Measurements from ENCODE around the gene AEN. TPM values are rescaled to one million over a fixed set of nuclear protein-coding genes. Genes with fewer than 3 reads are reported as not detected.

AEN gene
- polyA plus RNA-seq, 2 of the 4 experiments (the other 2 are of a cell fraction) = 57.2 to 74.9 TPM

GRCh38 chr15:88620995-88621772, at the start of gene AEN (continued):
- TF ChIP-seq ATOH8 (CRISPR knock-in tag; IDR thresholded peaks at IDR 0.05; ENCODE audit: low read depth) = no peak; the same call in 1 of the 2 replicates
- no peak for TF ChIP-seq POLR2AphosphoS2 (conservative IDR thresholded peaks at IDR 0.05; ENCODE audit: low read length)
- no peak for TF ChIP-seq ZC3H11A (IDR thresholded peaks at IDR 0.05)
- peak; percentile 46; the same call in 1 of the 2 replicates for TF ChIP-seq HDAC2 (IDR thresholded peaks at IDR 0.05)
- no peak for TF ChIP-seq HEYL (CRISPR knock-in tag; IDR thresholded peaks at IDR 0.05)
- no peak for TF ChIP-seq NFE2L2 (conservative IDR thresholded peaks at IDR 0.05; ENCODE audit: low read length)
- TF ChIP-seq MAX (IDR thresholded peaks at IDR 0.05) = peak; percentile 100
- no peak for TF ChIP-seq JUNB (IDR thresholded peaks at IDR 0.05)
- TF ChIP-seq CBX2 (IDR thresholded peaks at IDR 0.05; ENCODE audit: borderline replicate concordance, low read depth) = no peak
- no peak for TF ChIP-seq EHMT2 (IDR thresholded peaks at IDR 0.05; ENCODE audit: low read depth)
- no peak; the same call in 1 of the 2 replicates for TF ChIP-seq PBX3 (IDR thresholded peaks at IDR 0.05)
- TF ChIP-seq HOXA7 (CRISPR knock-in tag; IDR thresholded peaks at IDR 0.05) = no peak
- TF ChIP-seq HOXB13 (CRISPR knock-in tag; IDR thresholded peaks at IDR 0.05; ENCODE audit: low read depth) = no peak
- TF ChIP-seq FOXS1 (CRISPR knock-in tag; IDR thresholded peaks at IDR 0.05) = no peak
- no peak for TF ChIP-seq RCOR1 (IDR thresholded peaks at IDR 0.05; ENCODE audit: low read depth, low read length)
- TF ChIP-seq GATA3 (IDR thresholded peaks at IDR 0.05; ENCODE audit: borderline replicate concordance) = peak; percentile 42; the same call in 1 of the 2 replicates
- no peak for TF ChIP-seq SMC3 (IDR thresholded peaks at IDR 0.05)
- TF ChIP-seq USF2 (IDR thresholded peaks at IDR 0.05) = peak; percentile 74
- no peak for TF ChIP-seq HES2 (IDR thresholded peaks at IDR 0.05)
- no peak for TF ChIP-seq NR3C1 (IDR thresholded peaks at IDR 0.05)
- no peak for TF ChIP-seq RAD21 (conservative IDR thresholded peaks at IDR 0.05 in 1 of 2, IDR thresholded peaks at IDR 0.05 in 1 of 2)
- no peak for TF ChIP-seq CTCF (IDR thresholded peaks at IDR 0.05)
- peak; percentile 81 for TF ChIP-seq PHF8 (IDR thresholded peaks at IDR 0.05; ENCODE audit: borderline replicate concordance, low read depth)
- no peak for TF ChIP-seq HOXB5 (CRISPR knock-in tag; IDR thresholded peaks at IDR 0.05)
- TF ChIP-seq ZSCAN20 (CRISPR knock-in tag; IDR thresholded peaks at IDR 0.05) = no peak
- no peak for TF ChIP-seq CEBPB (IDR thresholded peaks at IDR 0.05)
- no peak for TF ChIP-seq CHD4 (IDR thresholded peaks at IDR 0.05; ENCODE audit: borderline replicate concordance)
